ENCODE data around the gene TMEM233.

The TMEM233 gene

GRCh38 chr12:119660076-119660475 lies 66.5 kb downstream of the TMEM233 start:
- no peak for DNase-seq

DNA sequence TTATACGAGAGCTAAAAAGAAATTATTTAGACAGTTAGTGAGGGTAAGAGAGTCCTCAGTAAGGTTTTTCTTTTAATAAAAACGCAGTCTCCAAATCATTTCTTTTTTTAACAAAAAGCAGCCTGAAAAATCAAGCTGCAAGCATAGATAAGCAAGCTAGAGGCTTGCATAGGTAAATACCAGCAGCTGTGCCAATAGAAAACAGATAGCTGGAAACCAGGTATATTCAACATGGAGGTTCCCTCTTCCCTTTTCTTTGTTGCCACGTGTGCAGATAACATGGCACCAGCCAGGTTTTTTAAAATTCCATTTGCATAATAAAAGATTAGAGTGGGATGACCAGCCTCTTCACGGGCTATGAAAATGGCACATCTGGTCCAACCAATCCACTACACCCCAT lies 68.3 kb downstream of the TMEM233 start:
- no peak for DNase-seq

DNA sequence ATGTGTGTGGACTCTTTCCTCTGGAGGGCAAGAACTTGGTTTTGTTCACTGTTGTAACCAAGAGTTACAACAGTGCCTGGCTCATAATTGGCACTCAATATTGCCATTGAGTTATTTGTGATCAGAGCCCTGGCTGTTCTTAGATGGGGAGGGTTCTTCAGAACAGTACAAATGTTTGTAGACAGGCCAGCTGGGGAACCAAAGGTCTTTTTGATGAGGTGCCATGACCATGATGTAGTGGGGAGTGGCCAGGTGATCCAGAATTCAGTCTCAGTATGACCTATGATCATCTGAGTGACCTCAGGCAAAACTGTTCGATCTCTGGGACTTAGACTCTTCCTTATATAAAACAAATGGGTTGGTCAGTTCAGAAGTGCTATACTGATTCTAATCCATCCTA lies 71.1 kb downstream of the TMEM233 start:
- no peak for DNase-seq

- no peak for DNase-seq
These were observed 71.8 kb downstream of the TMEM233 start for GRCh38 chr12:119665164-119665929.

DNA sequence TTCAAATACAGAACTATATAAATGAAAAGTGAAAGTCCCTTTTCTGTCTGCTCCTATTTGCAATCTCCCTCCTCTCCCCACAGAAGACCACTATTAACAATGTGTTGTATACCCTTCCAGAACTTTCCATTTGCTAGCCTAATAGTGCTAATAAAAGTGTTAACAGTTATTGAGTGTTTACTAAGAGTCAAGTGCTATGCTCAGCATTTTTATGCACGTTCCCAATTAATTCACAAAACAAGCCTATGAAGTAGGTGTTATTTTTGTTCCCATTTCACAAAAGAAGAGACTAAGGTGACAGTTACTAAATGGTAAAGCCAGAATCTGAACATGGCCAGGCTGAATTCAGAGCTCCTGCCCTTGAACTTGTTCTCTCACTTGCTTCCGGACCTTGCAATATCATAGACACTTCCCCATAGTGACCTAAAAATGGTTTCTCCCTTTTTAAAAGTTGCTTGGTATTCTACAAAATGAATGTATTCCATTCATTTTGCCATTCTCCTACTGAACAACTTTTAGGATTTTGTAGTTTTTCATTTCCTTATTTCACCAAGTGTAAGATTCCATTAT lies 72.7 kb downstream of the TMEM233 start:
- no peak for DNase-seq

GRCh38 chr12:119666900-119667576 lies 73.5 kb downstream of the TMEM233 start:
- no peak for DNase-seq

DNA sequence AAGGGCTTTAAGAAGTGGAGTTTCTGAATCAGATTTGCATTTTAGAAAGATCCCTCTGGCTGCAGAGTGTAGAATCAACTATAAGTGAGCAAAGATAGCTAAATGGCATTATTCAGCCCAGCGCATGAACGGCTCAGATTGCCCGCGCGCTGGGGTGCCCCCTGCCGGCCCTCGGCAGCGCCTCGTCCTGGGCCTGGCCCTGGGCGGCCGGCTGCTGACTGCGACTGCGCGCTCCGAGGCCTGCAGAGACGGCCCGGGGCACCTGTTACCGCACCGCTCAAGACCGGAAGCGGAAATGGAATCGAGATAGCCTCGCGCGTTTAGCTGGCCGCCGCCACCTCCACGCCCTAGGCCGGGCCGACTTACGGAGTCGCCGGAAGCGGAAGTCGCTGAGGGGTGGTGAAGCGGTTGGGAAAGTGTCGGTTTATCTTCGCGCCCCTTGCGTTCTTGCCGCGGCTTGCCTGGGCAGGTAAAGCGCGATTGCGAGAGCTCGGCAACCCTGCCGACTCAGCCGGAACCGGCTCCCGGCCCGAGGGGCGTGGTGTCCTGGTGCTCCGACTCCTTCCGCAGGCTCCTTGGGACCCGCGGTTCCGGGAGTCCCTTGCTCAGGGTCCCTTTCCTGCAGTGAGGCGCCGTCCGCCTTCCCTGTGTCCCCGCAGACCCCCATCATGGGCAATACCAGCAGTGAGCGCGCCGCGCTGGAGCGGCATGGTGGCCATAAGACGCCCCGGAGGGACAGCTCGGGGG lies 74.2 kb downstream of the TMEM233 start, which contains the start of gene PRKAB1:
PRKAB1 (plus strand) TSS at position 557 of the 747 bp plus-strand sequence; CDS start at position 669, 112 bp downstream.
- peak; percentile 98 for DNase-seq

DNA sequence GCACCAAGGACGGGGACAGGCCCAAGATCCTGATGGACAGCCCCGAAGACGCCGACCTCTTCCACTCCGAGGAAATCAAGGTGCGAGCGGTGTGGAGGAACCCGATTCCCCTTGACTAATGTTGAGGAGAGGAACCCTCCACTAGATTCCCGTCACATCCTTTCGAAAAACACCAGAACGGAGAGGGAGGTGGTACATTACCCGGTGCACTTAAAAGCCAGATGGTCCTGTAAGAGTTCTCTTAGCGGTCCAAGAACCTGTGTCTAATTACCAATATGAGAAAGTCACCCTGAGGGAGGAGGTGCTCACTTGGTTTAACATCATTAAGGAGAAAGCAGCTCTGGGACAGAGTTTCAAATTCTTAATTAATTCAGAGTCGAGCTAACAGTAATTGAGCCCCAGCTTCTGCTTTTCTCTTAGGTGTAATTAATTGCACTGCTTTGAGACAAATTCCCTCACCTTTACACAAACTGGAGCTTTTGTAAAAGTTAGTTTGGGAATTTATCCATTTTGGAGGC lies 74.8 kb downstream of the TMEM233 start:
- no peak for DNase-seq

DNA sequence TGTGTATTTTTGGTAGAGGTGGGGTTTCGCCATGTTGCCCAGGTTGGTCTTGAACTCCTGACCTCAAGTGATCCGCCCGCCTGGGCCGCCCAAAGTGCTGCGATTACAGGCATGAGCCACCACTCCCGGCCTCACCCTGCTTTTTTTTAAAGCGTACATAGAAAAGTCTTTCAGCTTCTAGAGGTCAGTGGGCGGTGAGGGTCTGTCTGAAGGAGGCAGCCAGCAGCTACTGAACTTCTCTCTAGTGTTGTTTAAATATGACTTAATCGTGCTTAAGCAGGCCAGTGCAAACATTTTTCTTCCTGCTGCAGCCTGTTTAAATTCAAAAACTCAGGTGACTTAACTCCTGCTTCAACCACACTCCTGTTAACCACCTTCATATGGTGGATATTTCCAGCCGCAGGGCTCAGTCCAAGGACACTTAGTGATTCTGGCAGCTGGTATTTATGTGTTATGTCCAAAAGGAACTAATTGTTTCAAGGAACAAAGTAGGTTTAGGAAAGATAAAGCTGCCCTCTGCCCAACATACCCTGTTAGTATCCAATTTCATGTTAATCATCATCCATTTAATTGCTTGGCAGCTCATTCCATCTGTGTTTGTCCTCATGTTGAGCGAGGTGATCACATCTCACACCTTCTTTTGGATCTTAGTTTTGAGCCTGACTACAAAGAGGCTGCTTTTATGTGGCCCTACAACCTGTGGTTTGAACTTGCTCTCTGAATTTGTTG lies 76.3 kb downstream of the TMEM233 start:
- no peak for DNase-seq

- no peak for DNase-seq
These were observed 77.5 kb downstream of the TMEM233 start for GRCh38 chr12:119671070-119671469.

DNA sequence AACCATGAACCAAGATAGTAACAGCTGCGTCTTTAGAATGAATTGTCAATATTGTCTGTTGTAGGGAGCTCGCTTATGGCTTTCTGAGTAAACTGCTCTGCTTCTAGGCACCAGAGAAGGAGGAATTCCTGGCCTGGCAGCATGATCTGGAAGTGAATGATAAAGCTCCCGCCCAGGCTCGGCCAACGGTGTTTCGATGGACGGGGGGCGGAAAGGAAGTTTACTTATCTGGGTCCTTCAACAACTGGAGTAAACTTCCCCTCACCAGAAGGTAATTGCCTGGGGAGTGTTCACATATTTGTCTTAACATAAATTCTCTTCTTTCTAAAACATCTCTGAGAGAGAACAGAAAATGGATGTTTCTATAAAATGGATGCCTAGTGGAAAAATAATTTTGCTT lies 78.6 kb downstream of the TMEM233 start:
- no peak for DNase-seq

DNA sequence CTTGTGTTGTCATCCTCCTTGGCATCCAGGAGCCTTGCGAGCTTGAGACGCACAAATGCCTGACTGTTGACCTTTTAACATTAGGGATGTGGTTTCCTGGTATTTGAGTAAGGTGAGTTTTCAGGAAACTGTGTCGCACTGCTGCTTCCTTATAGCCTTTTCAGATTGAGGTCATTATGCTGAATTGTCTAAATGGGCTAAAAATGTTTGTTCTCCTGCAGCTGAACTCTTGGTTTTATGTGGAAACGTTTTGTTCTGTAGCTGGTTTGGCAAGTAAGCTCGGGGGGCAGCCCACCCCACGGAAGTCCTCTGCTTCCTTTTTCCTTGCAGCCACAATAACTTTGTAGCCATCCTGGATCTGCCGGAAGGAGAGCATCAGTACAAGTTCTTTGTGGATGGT lies 80.1 kb downstream of the TMEM233 start:
- DNase-seq = no peak

DNA sequence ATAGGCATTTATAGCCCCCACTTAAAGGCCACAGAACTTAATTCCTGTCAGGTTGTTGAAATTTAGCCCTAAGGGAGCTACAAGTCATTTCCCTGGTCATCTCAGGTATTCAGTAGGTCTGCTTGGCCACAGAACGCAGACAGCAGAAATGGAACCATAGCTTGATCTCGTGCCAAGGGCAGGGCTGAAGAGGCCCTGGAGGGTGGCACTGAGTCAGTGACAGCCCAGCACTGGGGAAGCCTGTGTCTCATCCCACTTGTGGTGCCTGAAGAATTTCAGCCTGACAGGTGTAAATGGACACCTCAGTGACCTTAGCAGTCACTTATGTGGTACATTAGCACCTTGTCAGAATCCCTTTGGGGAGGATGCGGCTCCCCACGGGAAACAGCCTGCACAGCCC lies 81.0 kb downstream of the TMEM233 start:
- DNase-seq = no peak

DNA sequence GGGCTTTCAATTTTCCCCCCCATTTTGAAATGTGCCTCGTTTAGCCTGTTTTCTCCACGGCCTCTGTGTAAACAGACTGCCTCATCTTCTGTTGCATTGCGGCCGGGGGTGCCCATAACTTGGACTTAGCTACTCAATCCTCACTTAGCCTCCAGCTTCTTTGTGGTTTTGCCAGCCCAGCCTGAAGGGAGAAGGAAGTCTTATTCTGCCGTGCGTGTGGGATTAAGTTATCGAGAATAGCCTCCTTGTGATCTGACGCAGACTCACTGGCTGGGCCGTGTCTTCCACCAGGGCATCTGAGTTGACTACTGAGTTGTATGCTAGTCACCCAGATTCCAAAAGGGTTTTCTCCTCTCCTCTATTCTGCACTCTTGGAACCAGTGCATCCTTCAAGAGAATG lies 82.4 kb downstream of the TMEM233 start:
- no peak for DNase-seq

DNA sequence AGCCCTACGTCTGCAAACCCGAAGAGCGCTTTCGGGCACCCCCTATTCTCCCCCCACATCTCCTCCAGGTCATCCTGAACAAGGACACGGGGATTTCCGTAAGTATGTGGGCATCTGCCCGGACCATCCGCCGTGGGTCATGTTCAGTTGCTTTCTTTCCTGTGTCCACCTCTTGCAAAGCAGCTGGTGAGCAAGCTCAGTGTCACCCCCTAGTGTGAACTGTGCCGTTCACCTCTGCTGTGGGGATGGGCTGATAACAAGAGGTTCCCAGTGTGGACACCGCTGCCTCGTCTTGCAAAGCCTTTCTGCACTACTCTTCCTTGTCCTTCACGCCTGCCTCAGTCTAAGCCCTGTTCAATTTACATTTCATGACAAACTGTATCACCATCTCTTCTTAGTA lies 83.0 kb downstream of the TMEM233 start:
- no peak for DNase-seq

DNA sequence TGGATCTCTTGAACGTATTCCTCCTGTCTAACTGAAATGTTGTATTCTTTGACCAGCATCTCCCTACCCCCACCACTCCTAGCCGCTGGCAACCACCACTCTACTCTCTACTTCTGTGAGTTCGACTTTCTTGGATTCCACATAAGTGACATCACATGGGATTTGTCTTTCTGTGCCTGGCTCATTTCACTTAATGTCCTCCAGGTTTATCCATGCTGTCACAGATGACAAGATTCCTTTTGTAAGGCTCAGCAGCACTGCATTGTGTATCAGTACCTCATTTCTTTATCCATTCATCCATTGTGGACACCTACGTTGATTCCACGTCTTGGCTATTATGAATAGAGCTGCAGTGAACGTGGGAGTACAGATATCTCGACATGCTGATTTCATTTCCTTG lies 84.9 kb downstream of the TMEM233 start:
- DNase-seq = no peak

- DNase-seq = no peak
These were observed 85.5 kb downstream of the TMEM233 start for GRCh38 chr12:119679081-119679480.

DNA sequence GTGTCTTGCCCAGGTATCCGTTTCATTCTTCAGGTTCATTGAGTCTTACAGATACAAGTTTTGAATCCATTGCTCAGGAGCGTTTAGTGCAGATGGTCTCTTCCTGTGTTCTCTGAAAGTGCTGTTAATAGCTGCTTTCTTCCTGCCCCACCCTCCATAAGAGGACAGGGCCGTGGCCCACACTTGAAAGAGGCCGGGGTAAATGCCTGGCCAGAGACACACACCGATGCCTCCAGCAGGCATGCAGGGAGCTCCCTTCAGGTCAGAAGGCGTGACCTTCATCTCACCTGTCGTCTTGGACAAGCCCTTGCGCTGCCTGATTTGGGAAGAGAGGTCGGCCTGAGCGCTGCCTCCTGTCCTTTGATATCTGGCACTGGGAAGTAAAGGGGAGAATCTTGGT lies 85.9 kb downstream of the TMEM233 start:
- DNase-seq = no peak

DNA sequence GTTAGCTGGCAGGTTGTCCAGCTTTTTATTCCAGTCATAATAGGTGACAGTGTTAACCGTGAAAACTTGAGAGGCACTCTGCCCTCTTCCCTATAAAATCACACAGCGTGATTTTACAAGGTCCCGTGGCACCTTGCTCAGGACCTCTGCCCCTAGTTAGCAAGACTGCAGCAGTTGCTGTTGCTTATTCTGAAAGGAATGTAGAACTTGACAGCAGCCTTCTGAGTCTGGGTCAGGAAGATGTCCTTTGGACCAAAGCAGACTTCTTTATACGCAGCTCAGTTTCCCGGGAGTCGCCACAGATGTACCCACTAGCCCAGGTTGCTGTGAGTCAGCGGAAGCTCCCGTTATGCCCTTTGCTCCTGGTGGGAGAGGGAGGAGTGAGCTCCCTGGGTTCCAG lies 87.5 kb downstream of the TMEM233 start:
- no peak for DNase-seq

GRCh38 chr12:119681728-119682638 lies 88.4 kb downstream of the TMEM233 start:
- DNase-seq = no peak

GRCh38 chr12:119682639-119683252 lies 89.2 kb downstream of the TMEM233 start:
- DNase-seq = no peak

Data from EL (cell line).